ENCODE data around the gene TMEM132D. TPM values are rescaled to one million over a fixed set of nuclear protein-coding genes. Genes with fewer than 3 reads are reported as not detected.

Gene TMEM132D
- total RNA-seq, 2 donors from 2014 or later = under 0.01 to 0.26 TPM

- Histone ChIP-seq H3K27me3 (no peaks in the 10 kb centered on the region), H3K27ac (no peak overlapping the region), H3K4me3 (no peak overlapping the region), H3K9me3 (peaks cover 0 to 4% (median 0%) of the 10 kb centered on the region in 3 donors), H3K36me3 (replicated peaks in 1 of 2; ENCODE audit: insufficient read depth in 1 of 2, low read depth in 2 of 2) (no peaks in the 10 kb centered on the region), H3K4me1 (no peaks in the 10 kb centered on the region)
- 67 to 68% methylated on average over 5 of the region's 5 CpGs for WGBS, 2 donors
- DNase-seq (no peak), ATAC-seq (no peak)
- TF ChIP-seq CTCF (IDR thresholded peaks at IDR 0.05) (no peak), POLR2A (IDR thresholded peaks at IDR 0.05) (no peak)
- intact Hi-C loops (cut with DNase I) = no loop called here
Measured at GRCh38 chr12:129765719-129766118, 138.1 kb downstream of the TMEM132D start.

GRCh38 chr12:129762436-129762835, 141.4 kb downstream of the TMEM132D start:
- Histone ChIP-seq H3K4me3 (no peak overlapping the region), H3K9me3 (peaks cover 0 to 4% (median 0%) of the 10 kb centered on the region in 3 donors), H3K36me3 (replicated peaks in 1 of 2; ENCODE audit: insufficient read depth in 1 of 2, low read depth in 2 of 2) (no peaks in the 10 kb centered on the region), H3K27ac (no peak overlapping the region), H3K27me3 (no peaks in the 10 kb centered on the region), H3K4me1 (no peaks in the 10 kb centered on the region)
- DNase-seq = no peak
- ATAC-seq = no peak
- TF ChIP-seq POLR2A (IDR thresholded peaks at IDR 0.05) (no peak), CTCF (IDR thresholded peaks at IDR 0.05) (no peak)
- 62 to 64% methylated on average over 5 of the region's 5 CpGs for WGBS, 2 donors
- intact Hi-C loops (cut with DNase I) = no loop called here

- intact Hi-C loops (cut with DNase I) = no loop called here
- 60% methylated on average over 6 of the region's 6 CpGs for WGBS, 2 donors
- Histone ChIP-seq H3K27ac (no peak overlapping the region), H3K27me3 (no peaks in the 10 kb centered on the region), H3K36me3 (replicated peaks in 1 of 2; ENCODE audit: insufficient read depth in 1 of 2, low read depth in 2 of 2) (no peaks in the 10 kb centered on the region), H3K9me3 (no peaks in the 10 kb centered on the region), H3K4me1 (no peaks in the 10 kb centered on the region), H3K4me3 (no peak overlapping the region)
- no peak for DNase-seq
- ATAC-seq = no peak
- TF ChIP-seq POLR2A (IDR thresholded peaks at IDR 0.05) = no peak
- no peak for TF ChIP-seq CTCF (IDR thresholded peaks at IDR 0.05)
Measured at GRCh38 chr12:129753586-129753985, 150.2 kb downstream of the TMEM132D start.

- TF ChIP-seq POLR2A (IDR thresholded peaks at IDR 0.05) = no peak
- no peak for TF ChIP-seq CTCF (IDR thresholded peaks at IDR 0.05)
Measured at GRCh38 chr12:129750421-129750820, 153.4 kb downstream of the TMEM132D start.

GRCh38 chr12:129746318-129746717, 157.5 kb downstream of the TMEM132D start:
- Histone ChIP-seq H3K9me3 (no peaks in the 10 kb centered on the region), H3K4me3 (no peak overlapping the region), H3K4me1 (no peaks in the 10 kb centered on the region), H3K27me3 (no peaks in the 10 kb centered on the region), H3K27ac (no peak overlapping the region), H3K36me3 (replicated peaks in 1 of 2; ENCODE audit: insufficient read depth in 1 of 2, low read depth in 2 of 2) (no peaks in the 10 kb centered on the region)
- WGBS, 2 donors = 41 to 53% methylated on average over 4 of the region's 4 CpGs
- ATAC-seq (no peak), DNase-seq (no peak)
- intact Hi-C loops (cut with DNase I) = no loop called here
- TF ChIP-seq POLR2A (IDR thresholded peaks at IDR 0.05) (no peak), CTCF (IDR thresholded peaks at IDR 0.05) (no peak)

More at GRCh38 chr12:129750421-129750820, 153.4 kb downstream of the TMEM132D start:
- intact Hi-C loops (cut with DNase I) = no loop called here
- Histone ChIP-seq H3K9me3 (no peaks in the 10 kb centered on the region), H3K4me1 (no peaks in the 10 kb centered on the region), H3K27ac (no peak overlapping the region), H3K4me3 (no peak overlapping the region), H3K27me3 (no peaks in the 10 kb centered on the region), H3K36me3 (replicated peaks in 1 of 2; ENCODE audit: insufficient read depth in 1 of 2, low read depth in 2 of 2) (no peaks in the 10 kb centered on the region)
- ATAC-seq (no peak), DNase-seq (no peak)
- 61 to 74% methylated on average over 3 of the region's 3 CpGs for WGBS, 2 donors

Data from body of pancreas (tissue), 4 donors.